ENCODE measurements around the gene CRX. TPM values are rescaled to one million over a fixed set of nuclear protein-coding genes. Genes with fewer than 3 reads are reported as not detected.

Gene CRX
- total and polyA plus RNA-seq, 7 donors, result 0.01 TPM; not detected in 6

DNA sequence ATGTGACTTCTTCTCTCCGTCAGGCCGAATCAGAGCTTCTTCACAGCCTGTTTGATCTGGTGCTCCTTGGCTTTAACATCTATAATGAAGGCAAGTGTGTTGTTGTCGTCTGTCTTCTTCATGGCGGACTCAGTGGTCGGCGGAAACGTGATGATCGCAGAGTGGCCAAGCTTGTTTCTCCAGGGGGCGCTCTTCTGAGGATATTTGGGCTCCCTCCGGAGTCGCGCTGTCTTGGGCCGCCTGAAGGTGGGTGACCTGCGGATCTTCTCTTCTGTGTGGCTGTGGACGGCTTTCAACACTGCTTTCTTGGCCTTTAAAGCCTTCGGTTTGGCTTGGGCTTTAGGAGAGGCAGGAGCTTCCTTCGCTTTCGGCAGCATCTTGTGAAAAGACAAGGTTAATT is 27.2 kb upstream of the CRX start:
- Histone ChIP-seq H3K4me3 (no peak overlapping the region), H3K9me3 (no peaks in the 10 kb centered on the region), H3K27ac (no peak overlapping the region), H3K27me3 (ENCODE audit: insufficient read depth in 3 of 3, low read length in 2 of 3) (no peaks in the 10 kb centered on the region), H3K4me1 (no peaks in the 10 kb centered on the region), H3K36me3 (ENCODE audit: insufficient read depth in 1 of 2, low read depth in 1 of 2) (no peaks in the 10 kb centered on the region)
- no peak for DNase-seq
- TF ChIP-seq, protein P1, sequence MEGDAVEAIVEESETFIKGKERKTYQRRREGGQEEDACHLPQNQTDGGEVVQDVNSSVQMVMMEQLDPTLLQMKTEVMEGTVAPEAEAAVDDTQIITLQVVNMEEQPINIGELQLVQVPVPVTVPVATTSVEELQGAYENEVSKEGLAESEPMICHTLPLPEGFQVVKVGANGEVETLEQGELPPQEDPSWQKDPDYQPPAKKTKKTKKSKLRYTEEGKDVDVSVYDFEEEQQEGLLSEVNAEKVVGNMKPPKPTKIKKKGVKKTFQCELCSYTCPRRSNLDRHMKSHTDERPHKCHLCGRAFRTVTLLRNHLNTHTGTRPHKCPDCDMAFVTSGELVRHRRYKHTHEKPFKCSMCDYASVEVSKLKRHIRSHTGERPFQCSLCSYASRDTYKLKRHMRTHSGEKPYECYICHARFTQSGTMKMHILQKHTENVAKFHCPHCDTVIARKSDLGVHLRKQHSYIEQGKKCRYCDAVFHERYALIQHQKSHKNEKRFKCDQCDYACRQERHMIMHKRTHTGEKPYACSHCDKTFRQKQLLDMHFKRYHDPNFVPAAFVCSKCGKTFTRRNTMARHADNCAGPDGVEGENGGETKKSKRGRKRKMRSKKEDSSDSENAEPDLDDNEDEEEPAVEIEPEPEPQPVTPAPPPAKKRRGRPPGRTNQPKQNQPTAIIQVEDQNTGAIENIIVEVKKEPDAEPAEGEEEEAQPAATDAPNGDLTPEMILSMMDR (IDR thresholded peaks at IDR 0.05), result no peak
- intact Hi-C loops (cut with DNase I), result loop anchor here in 1 of 2 donors (5.0 kb wide), 1 partner anchor 82 kb away; the partner anchor contains the start of gene EHD2
- no peak for ATAC-seq
- 82 to 85% (median 82%) methylated on average over 18 of the region's 18 CpGs for WGBS, 3 donors

DNA sequence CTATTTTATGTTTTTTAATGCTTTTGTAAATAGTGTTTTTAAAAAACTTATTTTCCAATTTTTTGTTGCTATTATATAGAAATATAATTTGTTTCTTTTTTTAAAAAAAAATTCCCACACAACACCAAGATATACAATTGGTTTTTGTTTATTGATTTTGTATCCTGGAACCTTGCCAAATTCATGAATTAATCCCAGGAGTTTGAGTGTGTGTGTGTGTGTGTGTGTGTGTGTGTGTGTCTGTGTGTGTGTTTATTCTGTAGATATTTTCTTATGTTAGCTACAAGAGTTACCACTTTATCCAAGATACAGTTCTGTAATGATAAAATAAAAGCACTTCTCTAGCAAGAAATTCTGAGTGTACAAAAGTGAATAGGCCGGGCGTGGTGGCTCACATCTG is 25.0 kb upstream of the CRX start:
- Histone ChIP-seq H3K4me3 (no peak overlapping the region), H3K4me1 (no peaks in the 10 kb centered on the region), H3K27me3 (ENCODE audit: insufficient read depth in 3 of 3, low read length in 2 of 3) (peaks cover 0 to 1% (median 0%) of the 10 kb centered on the region in 3 donors), H3K36me3 (ENCODE audit: insufficient read depth in 1 of 2, low read depth in 1 of 2) (no peaks in the 10 kb centered on the region), H3K9me3 (no peaks in the 10 kb centered on the region), H3K27ac (no peak overlapping the region)
- 94 to 96% (median 95%) methylated on average over 2 of the region's 2 CpGs for WGBS, 3 donors
- ATAC-seq (no peak), DNase-seq (no peak)
- TF ChIP-seq, protein P1 (IDR thresholded peaks at IDR 0.05), result no peak
- intact Hi-C loops (cut with DNase I), result no loop called here

DNA sequence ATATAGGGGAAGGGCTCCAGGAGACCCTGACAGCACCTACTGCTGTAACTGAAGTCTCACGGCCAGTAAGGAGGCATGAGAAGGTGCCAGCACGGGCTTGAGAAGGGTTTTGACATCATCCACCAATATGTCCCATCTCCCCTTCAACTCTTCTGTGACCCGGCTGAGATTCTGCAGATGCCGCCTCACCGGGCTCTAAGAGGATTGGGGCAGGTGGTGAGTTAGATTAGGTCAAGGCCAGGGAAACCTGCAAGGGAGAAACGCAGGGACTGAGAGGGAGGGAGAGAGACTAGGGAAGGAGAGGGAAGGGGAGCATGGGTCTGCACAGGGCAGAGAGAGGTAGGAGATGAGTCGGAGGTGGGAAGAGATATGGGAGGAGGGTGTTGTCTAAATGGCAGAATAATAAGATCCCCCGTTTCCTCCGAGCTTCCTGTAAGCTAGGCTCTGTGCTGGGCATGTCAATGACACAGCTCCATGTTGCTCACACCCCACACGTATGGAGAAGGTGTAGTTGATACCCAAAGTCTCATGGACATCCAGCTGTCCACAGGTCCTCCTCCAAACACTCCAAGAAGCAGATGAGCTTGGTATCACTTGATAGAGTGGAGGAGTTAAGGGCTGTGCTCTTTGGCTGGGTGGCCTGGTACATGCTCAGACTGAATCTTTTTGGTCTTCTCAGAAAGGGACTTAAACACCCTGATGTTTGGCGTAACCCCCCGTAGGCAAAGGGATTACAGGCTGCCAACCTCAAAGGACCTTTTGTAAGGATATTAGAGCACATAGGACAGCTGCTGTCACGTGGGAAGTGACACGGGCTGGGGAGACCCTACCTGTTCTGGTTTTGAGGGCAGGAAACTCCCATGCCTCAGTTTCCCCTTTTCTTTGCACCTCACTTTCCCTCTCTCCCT is 23.5 kb upstream of the CRX start:
- DNase-seq (no peak), ATAC-seq (no peak)
- Histone ChIP-seq H3K9me3 (no peaks in the 10 kb centered on the region), H3K4me1 (no peaks in the 10 kb centered on the region), H3K36me3 (ENCODE audit: insufficient read depth in 1 of 2, low read depth in 1 of 2) (no peaks in the 10 kb centered on the region), H3K4me3 (no peak overlapping the region), H3K27me3 (ENCODE audit: insufficient read depth in 3 of 3, low read length in 2 of 3) (peaks cover 0 to 1% (median 0%) of the 10 kb centered on the region in 3 donors), H3K27ac (no peak overlapping the region)
- WGBS, 3 donors, result 52 to 64% (median 58%) methylated on average over 14 of the region's 14 CpGs
- intact Hi-C loops (cut with DNase I), result no loop called here
- TF ChIP-seq, protein P1 (IDR thresholded peaks at IDR 0.05), result no peak

DNA sequence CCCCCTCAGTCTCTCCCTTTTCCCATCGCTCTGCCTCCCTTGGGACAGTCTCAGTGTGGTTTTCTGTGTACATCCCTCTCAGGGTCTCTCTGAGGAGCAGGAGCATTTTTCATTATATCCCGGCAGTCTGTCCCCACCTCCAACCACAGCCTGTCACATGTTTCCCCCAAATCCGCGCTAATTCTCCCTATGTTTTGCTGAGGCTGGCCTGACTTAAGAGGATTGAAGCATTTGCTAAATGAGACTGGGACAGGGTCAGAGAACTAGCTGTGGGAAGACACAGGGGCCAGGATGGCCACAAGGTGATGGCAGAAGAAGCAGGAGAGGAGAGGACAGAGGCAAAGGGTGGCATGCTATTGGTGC is 22.9 kb upstream of the CRX start:
- intact Hi-C loops (cut with DNase I), result no loop called here
- H3K4me3 ChIP-seq, result no peak overlapping the region
- no peak for DNase-seq
- H3K27me3 ChIP-seq (ENCODE audit: insufficient read depth in 3 of 3, low read length in 2 of 3), result peaks cover 0 to 1% (median 0%) of the 10 kb centered on the region in 3 donors
- H3K9me3 ChIP-seq, result no peaks in the 10 kb centered on the region
- TF ChIP-seq, protein P1 (IDR thresholded peaks at IDR 0.05), result no peak
- H3K36me3 ChIP-seq (ENCODE audit: insufficient read depth in 1 of 2, low read depth in 1 of 2), result no peaks in the 10 kb centered on the region
- H3K27ac ChIP-seq, result no peak overlapping the region
- 64 to 77% (median 74%) methylated on average over 4 of the region's 4 CpGs for WGBS, 3 donors
- H3K4me1 ChIP-seq, result no peaks in the 10 kb centered on the region
- no peak for ATAC-seq
